ENCODE measurements around the gene NGFR. TPM values are rescaled to one million over a fixed set of nuclear protein-coding genes. Genes with fewer than 3 reads are reported as not detected.

Gene NGFR
- total RNA-seq, 1 experiment from 2014 or later = 0.37 TPM

DNA sequence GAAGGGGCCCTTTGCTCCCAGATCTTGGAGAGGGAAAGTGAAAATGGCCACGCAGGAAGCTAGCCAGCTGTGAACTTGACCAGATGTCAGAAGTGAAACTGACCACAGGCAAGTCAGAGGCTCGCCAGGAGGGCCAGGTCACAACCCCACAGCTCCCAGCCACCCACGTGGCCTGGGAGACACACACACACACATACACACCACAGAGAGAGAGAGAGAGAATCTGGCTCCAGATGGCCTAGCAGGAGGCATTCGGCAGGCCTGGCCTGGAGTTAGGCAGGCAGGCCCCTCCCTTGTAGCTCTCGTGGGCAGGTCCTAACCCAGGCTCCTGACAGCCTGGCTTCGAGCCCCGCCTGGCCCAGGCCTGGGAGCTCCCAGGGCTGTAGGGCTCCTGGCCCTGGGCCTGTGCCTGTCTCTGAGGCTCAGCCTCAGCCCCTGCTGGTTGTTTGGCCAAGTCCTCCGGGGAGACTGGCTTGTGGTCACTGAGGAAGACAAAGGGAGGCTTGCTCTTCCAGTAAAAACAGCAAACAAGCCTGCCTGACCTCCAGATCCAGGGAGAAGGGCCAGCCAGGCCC lies 20.2 kb downstream of the NGFR start:
- DNase-seq (ENCODE audit: low spot score) = peak; percentile 95

GRCh38 chr17:49516180-49516579 lies 21.1 kb downstream of the NGFR start:
- DNase-seq (ENCODE audit: low spot score) = no peak

GRCh38 chr17:49518346-49519078 lies 23.4 kb downstream of the NGFR start:
- DNase-seq (ENCODE audit: low spot score) = no peak

DNA sequence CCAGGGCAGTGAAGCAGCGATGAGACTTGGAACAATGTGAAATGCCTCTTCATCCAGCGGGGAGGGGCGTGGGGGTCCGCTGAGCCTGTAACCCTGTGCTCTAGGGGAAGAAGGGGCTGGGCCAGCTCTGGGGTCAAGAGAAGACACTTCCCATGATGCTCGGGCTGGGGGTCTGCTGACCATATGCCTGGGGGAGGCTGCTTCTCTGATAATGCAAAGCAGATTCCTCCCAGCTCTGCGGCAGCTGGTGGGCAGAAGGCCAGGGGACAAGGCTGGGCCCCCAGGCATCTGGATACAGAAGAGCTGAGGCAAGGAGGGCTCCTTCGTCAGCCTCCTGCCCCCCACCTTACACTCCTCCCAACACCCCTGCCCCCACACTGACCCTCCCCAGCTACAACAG lies 24.7 kb downstream of the NGFR start:
- no peak for DNase-seq (ENCODE audit: low spot score)

GRCh38 chr17:49520386-49521087 lies 25.4 kb downstream of the NGFR start:
- no peak for DNase-seq (ENCODE audit: low spot score)

- DNase-seq (ENCODE audit: low spot score) = no peak
Observed at GRCh38 chr17:49521088-49521450, 26.0 kb downstream of the NGFR start.

DNA sequence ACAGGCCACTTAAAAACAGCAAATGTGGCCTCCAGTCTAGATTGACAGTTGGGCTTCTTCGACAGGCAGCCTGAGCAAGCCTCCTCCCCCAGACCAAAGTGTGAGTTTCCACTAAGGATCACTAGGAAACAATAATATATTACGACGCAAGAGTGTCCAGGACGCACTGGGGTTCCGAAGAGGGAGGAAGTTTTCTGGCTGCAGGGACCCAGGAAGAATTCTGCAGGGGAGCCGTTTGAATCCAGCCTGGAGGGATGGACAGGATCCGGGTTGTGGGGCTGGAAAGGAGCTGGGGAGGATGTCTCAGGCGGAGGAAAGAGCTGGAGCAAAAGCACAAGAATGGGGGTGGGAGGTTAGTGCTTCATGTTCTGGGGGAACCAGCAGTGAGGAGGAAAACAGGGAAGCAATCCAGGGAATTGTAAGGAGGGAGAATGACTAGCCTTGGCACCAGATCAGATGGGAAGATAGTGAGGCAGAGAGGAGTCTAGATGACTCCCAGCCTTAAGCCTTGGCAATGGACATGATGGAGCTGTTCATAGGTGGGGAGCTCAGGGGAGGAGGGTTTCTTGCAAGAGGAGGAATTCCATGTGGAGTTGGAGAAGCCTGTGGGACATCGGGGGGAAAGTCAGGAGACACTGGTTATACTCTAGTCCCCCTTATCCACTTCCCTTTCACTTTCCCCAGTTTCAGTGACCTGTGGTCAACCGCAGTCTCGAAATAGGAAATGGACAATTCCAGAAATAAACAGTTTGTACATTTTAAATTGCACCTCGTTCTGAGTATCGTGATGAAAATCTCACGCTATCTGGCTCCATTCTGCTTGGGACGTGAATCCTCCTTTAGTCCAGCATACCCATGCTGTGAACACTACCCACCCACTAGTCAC lies 26.6 kb downstream of the NGFR start:
- no peak for DNase-seq (ENCODE audit: low spot score)

- no peak for DNase-seq (ENCODE audit: low spot score)
Observed at GRCh38 chr17:49522357-49522890, 27.3 kb downstream of the NGFR start.

DNA sequence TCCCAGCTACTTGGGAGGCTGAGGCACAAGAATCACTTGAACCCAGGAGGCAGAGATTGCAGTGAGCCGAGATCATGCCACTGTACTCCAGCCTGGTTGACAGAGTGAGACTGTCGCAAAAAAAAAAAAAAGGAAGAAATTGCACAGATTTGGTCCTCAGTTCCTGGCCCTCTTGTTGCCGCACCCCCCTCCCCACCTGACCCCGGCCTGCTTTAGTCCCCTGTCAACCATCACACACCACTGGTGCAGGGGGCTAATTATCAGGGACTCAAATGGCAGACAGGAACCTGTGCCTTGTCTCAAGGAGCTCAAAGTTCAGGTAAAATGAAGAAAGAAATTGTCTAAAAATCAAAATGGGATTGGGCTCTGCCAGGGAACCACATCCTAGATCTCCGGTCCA lies 28.1 kb downstream of the NGFR start:
- DNase-seq (ENCODE audit: low spot score) = no peak

DNA sequence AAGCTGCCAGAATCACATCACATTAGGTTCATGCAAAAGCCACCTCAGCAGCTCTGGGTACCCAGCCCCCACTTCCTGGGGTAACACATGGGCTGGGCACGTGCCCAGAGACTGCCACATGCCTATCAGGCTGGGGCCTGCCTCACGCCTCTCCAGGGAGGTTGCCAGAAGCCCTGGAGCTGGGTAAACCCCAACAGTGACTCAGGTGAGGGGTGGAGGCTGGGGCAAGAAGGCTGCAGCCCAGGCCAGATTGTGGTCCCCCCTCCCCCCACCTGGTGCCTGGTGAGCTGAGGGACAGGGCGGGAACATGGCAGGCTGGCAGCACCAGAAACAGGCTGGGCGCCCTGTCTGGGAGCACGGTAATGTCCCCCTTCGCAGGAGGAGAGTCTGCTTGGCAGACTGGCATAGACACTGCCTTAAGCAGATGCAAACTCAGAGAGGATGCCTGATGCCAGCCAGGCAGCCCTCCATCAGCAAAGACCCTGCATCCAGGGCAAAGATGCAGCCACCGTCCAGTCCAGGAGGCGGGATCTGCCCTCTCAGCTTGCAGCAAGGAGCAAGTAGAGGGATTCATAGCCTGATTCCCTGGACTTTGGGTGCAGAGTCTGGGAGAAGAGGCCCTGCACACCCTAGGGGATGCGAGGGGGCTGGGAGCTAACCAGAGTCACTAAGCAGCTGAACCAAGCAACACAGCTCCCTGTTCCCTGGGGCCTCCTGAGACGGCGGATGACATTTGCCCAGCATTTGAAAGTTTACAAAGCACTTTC lies 28.8 kb downstream of the NGFR start:
- peak; percentile 82 for DNase-seq (ENCODE audit: low spot score)

DNA sequence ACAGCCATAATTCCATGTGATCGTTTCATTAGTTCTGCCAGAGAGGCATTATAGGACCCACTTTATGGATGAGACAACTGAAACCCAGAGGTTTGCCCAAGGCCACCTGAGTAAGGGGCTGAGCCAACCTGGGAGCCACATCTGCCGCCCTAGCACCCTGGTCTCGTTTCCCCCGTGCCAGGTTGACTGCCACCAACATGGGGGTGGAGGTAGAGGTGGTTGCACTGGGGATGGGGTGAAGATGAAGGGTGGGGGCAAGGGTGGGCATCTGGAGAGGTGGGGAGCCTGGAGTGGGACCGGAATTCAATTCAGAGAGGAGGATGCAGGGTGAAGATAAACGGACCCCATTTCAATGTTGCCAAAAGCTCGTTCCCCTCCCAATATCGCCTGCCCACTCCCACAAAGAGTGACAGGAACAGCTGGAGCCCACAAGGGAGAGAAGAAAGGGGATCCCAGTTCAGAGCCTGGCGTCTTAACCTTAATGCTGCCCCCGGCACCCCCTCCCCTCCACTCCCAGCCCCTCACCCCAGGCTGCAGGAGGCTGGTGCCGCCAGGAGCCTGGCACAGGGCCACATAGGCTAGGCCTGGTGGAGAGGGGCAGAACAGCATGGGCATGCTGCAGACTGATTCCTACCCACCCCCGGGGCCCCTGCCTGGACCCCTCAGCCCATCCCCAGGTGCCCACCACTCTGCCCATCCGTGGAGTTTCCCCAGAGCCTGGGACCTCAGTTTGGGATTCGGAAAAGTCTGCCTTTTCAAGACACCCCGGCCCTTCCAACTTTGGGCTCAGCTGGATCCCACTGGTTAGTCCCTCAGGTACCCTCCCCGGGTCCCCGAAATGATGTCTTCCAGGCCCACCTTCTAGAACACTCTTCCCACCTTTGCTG lies 29.6 kb downstream of the NGFR start:
- DNase-seq (ENCODE audit: low spot score) = no peak

DNA sequence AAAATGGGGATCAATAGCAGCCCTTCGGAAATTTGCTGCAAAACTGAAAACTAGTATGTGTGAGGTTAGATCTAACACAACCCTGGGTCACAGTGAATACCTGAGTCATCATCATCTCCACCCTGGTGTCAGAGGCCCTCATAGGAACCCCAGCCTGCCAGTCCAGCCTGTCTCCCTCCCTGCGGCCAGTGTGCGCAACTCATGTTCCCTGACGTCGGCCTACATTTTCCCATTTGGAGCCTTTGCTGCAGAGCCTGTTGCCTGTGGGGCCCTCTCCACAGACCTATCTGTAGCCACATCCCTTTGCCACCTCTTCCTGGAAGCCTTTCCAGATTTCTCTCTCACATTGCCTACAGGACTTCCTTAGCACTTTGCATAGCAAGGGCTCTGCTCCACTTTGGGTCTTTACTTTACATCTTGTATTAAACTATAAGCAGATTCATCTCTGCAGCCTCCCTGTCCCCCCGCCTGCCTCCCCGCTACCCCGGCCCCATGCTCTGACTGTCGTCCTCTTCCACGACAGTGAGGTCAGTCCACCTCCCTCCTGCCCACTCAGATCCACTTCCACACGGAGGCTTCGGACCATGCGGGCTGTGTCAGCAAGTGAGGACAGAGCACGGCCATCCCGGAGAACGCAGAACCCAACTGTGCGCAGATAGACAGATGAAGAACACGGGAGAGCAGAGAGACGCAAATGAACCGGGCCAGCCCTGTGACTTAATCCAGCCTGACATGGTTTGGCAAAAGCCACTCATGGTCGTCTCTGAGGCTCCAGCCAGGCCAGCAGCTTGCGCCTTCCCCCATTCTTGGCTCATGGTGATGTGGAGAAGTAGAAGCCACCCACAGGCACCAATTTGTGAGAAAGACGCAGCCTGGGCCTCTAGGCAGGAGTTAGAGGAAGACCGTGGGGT lies 31.0 kb downstream of the NGFR start:
- DNase-seq (ENCODE audit: low spot score) = no peak

DNA sequence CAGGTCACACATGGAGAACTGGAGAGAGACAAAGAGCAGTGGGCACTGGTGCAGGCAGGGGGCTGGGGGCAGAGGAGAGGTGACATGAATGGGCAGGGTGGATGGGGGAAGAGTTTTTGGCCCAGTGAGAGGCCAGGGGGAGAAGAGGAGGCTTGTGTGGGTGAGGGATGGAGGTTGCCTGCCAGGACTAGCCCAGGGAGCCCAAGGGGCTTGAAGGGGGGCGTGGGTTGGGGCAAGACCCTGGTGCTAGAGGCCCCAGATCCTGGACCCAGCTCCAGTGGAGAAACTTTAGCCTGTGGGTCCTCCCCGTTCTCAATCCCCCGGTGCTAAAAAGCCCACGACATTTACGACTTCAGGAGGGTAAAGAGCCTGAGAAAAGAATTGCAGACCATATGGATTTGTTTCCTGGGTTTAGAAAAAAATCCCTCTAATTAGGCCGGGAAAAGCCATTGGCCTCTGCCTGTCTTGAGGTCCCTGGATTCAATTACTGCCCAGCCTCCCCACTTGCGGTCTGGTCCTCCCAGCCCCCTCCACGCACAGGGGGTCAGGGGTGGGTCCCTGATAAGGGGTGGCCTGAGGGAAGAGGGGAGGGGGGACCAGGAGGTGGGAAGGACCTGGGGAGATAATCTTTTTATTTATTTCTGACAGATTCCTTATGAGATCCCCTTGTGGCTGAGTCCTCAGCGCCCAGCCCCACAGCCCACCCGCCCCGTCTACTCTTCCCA lies 33.0 kb downstream of the NGFR start:
- no peak for DNase-seq (ENCODE audit: low spot score)

GRCh38 chr17:49528966-49529365 lies 33.9 kb downstream of the NGFR start:
- no peak for DNase-seq (ENCODE audit: low spot score)

DNA sequence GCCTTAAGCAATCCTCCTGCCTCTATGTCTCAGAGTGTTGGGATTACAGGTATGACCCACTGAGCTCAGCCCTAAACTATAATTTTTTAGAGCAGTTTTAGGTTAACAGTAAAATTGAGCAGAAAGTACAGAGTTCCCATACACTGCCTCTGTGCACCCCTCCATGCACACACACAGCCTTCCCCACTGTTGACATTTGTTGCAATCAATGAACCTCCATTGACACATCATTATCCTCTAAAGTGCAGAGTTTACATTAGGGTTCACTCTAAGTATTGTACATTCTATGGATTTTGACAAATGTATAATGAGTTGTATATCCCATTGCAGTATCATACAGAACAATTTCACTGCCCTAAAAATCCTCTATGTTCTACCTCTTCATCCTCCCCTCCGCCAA lies 35.0 kb downstream of the NGFR start:
- no peak for DNase-seq (ENCODE audit: low spot score)

DNA sequence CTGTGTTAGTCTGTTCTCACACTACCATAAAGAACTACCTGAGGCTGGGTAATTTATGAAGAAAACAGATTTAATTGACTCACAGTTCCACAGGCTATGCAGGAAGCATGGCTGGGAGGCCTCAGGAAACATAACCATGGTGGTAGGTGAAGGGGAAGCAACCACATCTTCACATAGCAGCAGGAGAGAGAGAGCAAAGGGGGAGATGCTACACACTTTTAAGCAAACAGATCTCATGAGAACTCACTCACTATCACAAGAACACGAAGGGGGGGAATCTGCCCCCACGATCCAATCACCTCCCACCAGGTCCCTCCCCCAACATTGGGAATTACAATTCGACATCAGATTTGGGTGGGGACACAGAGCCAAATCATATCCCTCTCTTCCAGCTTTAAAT lies 48.8 kb downstream of the NGFR start:
- DNase-seq (ENCODE audit: low spot score) = no peak

DNA sequence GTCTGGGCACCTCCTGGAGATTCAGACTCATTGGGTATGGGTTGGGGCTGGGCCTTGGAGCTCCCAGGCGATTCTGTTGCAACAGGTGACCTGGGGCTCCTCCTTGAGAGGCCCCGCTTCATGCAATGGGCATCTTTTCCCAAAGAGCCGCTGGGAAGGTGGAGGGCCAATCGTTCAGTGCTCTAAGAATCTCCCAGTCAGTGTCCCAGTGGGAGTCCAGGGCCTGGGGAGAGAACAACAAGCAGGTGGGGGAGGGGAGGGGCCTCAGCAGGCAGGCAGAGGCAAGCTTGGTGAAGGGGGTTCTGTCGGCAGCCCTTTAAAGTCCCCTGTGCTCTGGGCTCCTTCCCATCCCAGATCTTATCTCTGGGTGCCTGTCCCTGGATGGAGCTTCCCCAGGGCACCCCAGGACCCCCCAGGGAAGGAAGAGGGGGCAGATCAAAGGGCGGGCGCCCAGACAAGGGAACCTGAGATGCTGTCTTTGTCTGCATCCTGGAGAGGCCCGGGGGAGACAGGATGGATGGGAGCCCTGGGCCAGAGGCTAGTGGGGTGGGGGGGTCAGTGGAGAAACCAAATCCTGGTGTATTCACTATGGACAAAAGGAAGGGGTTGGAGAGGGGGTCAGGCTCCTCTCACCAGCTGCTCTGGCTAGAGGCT lies 50.0 kb downstream of the NGFR start:
- no peak for DNase-seq (ENCODE audit: low spot score)
